Measurements from ENCODE around the gene NFYC. TPM values are rescaled to one million over a fixed set of nuclear protein-coding genes. Genes with fewer than 3 reads are reported as not detected.

The NFYC gene
- total RNA-seq, 1 donor from 2014 or later: 75.9 TPM

DNA sequence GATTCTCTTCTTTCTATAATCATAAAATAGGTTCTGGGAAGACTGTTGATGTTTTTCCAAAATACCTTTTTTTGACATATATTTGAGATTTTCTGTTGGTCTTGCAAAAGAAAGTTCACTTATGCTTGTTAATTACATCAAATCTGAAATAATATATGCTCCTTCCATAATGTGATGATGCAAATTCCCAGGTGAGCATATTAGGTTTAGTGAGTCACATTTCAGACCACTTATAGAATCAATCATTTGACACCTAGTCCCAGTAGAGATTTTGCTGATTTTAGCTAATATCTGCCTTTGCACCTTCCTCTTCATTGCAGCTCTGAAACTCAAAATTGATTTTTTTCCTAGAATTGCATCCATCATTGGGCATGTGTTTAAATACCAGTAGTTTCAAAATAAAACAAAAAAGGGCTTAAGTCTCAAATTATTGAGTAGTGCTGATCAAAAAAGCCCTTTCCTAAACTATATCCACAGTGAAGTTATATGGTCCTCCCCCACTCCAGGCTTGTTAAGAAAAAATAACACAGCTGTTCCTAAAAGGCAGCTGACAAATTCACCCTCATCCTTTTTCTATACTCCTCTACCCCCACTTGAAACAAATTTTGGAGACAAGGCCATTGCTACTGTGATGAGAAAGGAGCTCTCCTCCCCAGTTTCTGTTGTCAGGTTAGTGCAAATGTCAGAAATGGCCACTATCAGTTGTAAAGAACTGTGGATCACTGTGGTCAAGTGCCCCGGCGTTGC is 55.0 kb downstream of the NFYC start:
- intact Hi-C loops (cut with DNase I): no loop called here
- no peak overlapping the region for H3K4me3 ChIP-seq
- no peaks in the 10 kb centered on the region for H3K27me3 ChIP-seq
- TF ChIP-seq, protein P1, sequence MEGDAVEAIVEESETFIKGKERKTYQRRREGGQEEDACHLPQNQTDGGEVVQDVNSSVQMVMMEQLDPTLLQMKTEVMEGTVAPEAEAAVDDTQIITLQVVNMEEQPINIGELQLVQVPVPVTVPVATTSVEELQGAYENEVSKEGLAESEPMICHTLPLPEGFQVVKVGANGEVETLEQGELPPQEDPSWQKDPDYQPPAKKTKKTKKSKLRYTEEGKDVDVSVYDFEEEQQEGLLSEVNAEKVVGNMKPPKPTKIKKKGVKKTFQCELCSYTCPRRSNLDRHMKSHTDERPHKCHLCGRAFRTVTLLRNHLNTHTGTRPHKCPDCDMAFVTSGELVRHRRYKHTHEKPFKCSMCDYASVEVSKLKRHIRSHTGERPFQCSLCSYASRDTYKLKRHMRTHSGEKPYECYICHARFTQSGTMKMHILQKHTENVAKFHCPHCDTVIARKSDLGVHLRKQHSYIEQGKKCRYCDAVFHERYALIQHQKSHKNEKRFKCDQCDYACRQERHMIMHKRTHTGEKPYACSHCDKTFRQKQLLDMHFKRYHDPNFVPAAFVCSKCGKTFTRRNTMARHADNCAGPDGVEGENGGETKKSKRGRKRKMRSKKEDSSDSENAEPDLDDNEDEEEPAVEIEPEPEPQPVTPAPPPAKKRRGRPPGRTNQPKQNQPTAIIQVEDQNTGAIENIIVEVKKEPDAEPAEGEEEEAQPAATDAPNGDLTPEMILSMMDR (IDR thresholded peaks at IDR 0.05): no peak
- H3K27ac ChIP-seq: no peak overlapping the region
- DNase-seq (ENCODE audit: low spot score in 2 of 2): no peak
- no peaks in the 10 kb centered on the region for H3K4me1 ChIP-seq
- peaks cover 31 to 43% of the 10 kb centered on the region in 2 donors for H3K36me3 ChIP-seq
- H3K9me3 ChIP-seq: no peaks in the 10 kb centered on the region

DNA sequence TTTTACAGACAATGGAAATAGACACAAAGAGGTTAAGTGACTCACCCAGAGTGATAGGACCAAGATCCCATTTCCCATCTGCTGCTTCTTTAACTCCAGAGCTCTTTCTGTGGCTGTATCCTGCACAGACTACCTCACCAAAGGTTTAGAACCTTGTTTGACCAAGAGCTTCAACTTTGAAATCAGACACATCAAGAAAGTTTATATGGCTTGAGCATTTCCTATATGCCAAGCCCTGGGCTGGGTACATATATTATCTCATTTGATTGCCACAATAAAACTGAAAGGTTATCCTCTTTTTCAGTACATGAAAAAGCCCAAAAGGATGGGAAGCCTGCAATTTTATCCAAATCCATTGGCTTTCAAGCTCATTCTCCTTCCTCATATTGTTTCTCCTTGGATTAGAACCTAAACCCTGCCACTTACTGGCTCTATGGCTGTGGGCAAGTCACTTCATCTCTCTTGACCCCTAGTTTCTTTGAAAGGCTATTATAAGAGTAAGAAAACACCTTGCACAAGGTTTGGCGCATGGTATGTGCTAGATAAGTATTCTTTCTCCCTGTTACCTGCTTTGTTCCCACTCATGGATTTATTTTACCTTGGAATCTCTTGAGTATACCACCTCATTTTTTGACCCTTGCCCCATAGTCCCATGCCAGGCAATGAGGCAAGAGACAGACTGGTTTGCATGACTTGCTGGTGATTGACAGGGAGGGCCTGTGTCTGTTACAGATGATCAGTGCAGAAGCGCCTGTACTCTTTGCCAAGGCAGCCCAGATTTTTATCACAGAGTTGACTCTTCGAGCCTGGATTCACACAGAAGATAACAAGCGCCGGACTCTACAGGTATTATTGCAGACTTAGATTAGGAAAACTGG is 57.6 kb downstream of the NFYC start:
- H3K9me3 ChIP-seq: no peaks in the 10 kb centered on the region
- H3K4me1 ChIP-seq: no peaks in the 10 kb centered on the region
- no peak for DNase-seq (ENCODE audit: low spot score in 2 of 2)
- no peak overlapping the region for H3K4me3 ChIP-seq
- H3K27me3 ChIP-seq: no peaks in the 10 kb centered on the region
- intact Hi-C loops (cut with DNase I): no loop called here
- TF ChIP-seq, protein P1 (IDR thresholded peaks at IDR 0.05): no peak
- H3K36me3 ChIP-seq: peaks cover 38 to 48% of the 10 kb centered on the region in 2 donors
- no peak overlapping the region for H3K27ac ChIP-seq

GRCh38 chr1:40749817-40750216 is 58.3 kb downstream of the NFYC start:
- Histone ChIP-seq H3K27me3 (no peaks in the 10 kb centered on the region), H3K9me3 (no peaks in the 10 kb centered on the region), H3K4me1 (no peaks in the 10 kb centered on the region), H3K27ac (no peak overlapping the region), H3K4me3 (no peak overlapping the region), H3K36me3 (peaks cover 45 to 48% of the 10 kb centered on the region in 2 donors)
- TF ChIP-seq, protein P1 (IDR thresholded peaks at IDR 0.05): no peak
- DNase-seq (ENCODE audit: low spot score in 2 of 2): no peak
- intact Hi-C loops (cut with DNase I): no loop called here

DNA sequence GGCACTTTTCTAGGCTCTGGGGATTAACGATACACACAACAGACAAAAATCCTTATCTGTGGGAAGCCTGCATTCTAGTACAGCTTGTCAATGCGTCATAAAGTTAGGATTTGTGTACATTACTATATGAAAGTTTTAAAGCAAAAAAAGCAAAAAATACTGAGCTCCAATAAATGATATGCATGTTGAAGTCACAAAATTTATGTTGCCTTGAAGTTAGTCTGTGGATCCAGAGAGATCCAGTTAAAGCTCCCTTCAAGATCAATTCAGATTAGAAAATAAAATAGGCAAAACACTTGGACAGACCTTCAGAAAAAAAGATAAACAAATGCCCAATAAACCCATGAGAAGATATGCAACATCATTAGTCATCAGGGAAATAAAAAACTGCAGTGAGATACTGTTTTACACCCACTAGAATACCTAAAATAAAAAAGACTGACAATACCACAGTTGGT is 59.0 kb downstream of the NFYC start:
- peaks cover 52% of the 10 kb centered on the region in 2 donors for H3K36me3 ChIP-seq
- intact Hi-C loops (cut with DNase I): no loop called here
- no peak overlapping the region for H3K27ac ChIP-seq
- TF ChIP-seq, protein P1 (IDR thresholded peaks at IDR 0.05): no peak
- H3K27me3 ChIP-seq: no peaks in the 10 kb centered on the region
- no peaks in the 10 kb centered on the region for H3K4me1 ChIP-seq
- DNase-seq (ENCODE audit: low spot score in 2 of 2): no peak
- no peak overlapping the region for H3K4me3 ChIP-seq
- no peaks in the 10 kb centered on the region for H3K9me3 ChIP-seq

DNA sequence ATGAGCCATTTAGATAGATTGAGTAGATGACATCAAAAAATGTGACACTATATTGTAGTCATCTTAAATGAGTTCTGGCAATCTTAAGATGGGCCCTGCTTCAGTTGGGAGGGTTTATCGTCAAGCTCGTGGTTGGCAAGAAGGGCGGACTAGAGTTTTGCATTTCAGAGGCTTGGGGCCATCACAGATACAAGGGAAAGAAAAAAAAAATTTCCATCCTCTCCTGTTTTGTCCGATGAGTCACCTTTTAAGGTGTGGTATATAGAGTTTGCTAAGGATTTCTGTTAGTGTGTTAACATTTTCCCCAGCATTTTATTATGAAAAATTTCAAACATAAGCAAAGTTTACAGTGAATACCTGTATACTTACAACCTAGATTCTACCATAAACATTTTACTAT is 60.3 kb downstream of the NFYC start:
- H3K27ac ChIP-seq: no peak overlapping the region
- no peaks in the 10 kb centered on the region for H3K4me1 ChIP-seq
- H3K4me3 ChIP-seq: no peak overlapping the region
- intact Hi-C loops (cut with DNase I): no loop called here
- TF ChIP-seq, protein P1 (IDR thresholded peaks at IDR 0.05): no peak
- peaks cover 55 to 57% of the 10 kb centered on the region in 2 donors for H3K36me3 ChIP-seq
- H3K9me3 ChIP-seq: no peaks in the 10 kb centered on the region
- no peak for DNase-seq (ENCODE audit: low spot score in 2 of 2)
- H3K27me3 ChIP-seq: no peaks in the 10 kb centered on the region
